ENCODE results near the gene PCSK9. TPM values are rescaled to one million over a fixed set of nuclear protein-coding genes. Genes with fewer than 3 reads are reported as not detected.

The PCSK9 gene
- total and polyA plus RNA-seq, 2 of the 4 experiments (the other 2 are of a cell fraction) = under 0.01 to 0.17 TPM

GRCh38 chr1:55061000-55061705 is 21.8 kb downstream of the PCSK9 start:
- H2BK15ac ChIP-seq (ENCODE audit: low read depth, low read length) = no peak overlapping the region
- ATAC-seq (ENCODE audit: low read depth) = no peak
- H3K56ac ChIP-seq (ENCODE audit: extremely low read depth, insufficient read depth, low read length) = no peak overlapping the region
- no peak overlapping the region for H2AK9ac ChIP-seq (replicated peaks; ENCODE audit: low read depth, low read length, poor library complexity)
- H2BK120ac ChIP-seq (ENCODE audit: low read depth, low read length) = no peak overlapping the region
- H3K14ac ChIP-seq (replicated peaks; ENCODE audit: low read depth, low read length) = no peak overlapping the region
- no peak overlapping the region for H2BK20ac ChIP-seq (ENCODE audit: low read depth, low read length)
- in situ Hi-C loops (cut with MboI; ENCODE audit: low sequenced_read_pairs) = no loop called here
- H4K5ac ChIP-seq (ENCODE audit: low read depth, low read length) = no peak overlapping the region
- no peak overlapping the region for H2AFZ ChIP-seq (replicated peaks; ENCODE audit: low read length, poor library complexity)
- no peak overlapping the region for H3K4ac ChIP-seq (ENCODE audit: low read depth, low read length)
- intact Hi-C loops (cut with micrococcal nuclease) = no loop called here
- H3K4me1 ChIP-seq (ENCODE audit: control insufficient read depth, insufficient read depth, low read length) = peaks cover 6% of the 10 kb centered on the region
- H3K18ac ChIP-seq (ENCODE audit: low read depth, low read length) = no peak overlapping the region
- H4K91ac ChIP-seq (ENCODE audit: insufficient read depth, low read depth, low read length) = no peak overlapping the region
- H3K23ac ChIP-seq (ENCODE audit: low read depth, low read length) = no peak overlapping the region
- H3K4me3 ChIP-seq (ENCODE audit: insufficient read depth, low read depth, low read length) = no peak overlapping the region
- no CpG with 5 or more reads among the region's 13 CpGs for WGBS, 2 experiments (ENCODE audit: extremely low coverage in 2 of 2, insufficient read length in 1 of 2)
- H2AK5ac ChIP-seq (ENCODE audit: low read depth, low read length) = no peak overlapping the region
- no peaks in the 10 kb centered on the region for H3K79me1 ChIP-seq (ENCODE audit: low read depth in 1 of 2, low read length in 2 of 2)
- ChIA-PET POLR2A (ENCODE audit: unreplicated experiment) (no interaction called here), CTCF (no interaction called here)
- no TSS peak for BruUV-seq (replicated peaks)
- peaks cover 18% of the 10 kb centered on the region for H3K9me1 ChIP-seq (ENCODE audit: insufficient read depth, low read length)
- H3K9ac ChIP-seq (ENCODE audit: low read depth, low read length) = no peak overlapping the region
- H4K8ac ChIP-seq (ENCODE audit: low read depth in 2 of 2, low read length in 2 of 2) = no peak overlapping the region
- peaks cover 3% of the 10 kb centered on the region; the same call in 1 of the 2 replicates for H3K36me3 ChIP-seq (ENCODE audit: control insufficient read depth, insufficient read depth, low read length)
- dilution Hi-C loops (cut with HindIII; ENCODE audit: low sequenced_read_pairs, unreplicated experiment) = no loop called here
- TF ChIP-seq SMC3 (IDR thresholded peaks at IDR 0.05; ENCODE audit: low read depth, low read length) (no peak), BHLHE40 (IDR thresholded peaks at IDR 0.05; ENCODE audit: low read depth, low read length) (no peak), MAFK (IDR thresholded peaks at IDR 0.05; ENCODE audit: low read depth, low read length) (no peak), FOS (IDR thresholded peaks at IDR 0.05; ENCODE audit: low read depth, low read length) (no peak), CEBPB (IDR thresholded peaks at IDR 0.05; ENCODE audit: low read depth, low read length) (no peak), MAZ (IDR thresholded peaks at IDR 0.05; ENCODE audit: borderline replicate concordance, low read depth, low read length) (no peak), CTCF (conservative IDR thresholded peaks at IDR 0.05; ENCODE audit: low read depth, low read length) (no peak), USF2 (IDR thresholded peaks at IDR 0.05; ENCODE audit: low read depth, low read length) (no peak)
- H3K27ac ChIP-seq (ENCODE audit: insufficient read depth, low read length) = no peak overlapping the region
- H3K9me3 ChIP-seq (ENCODE audit: control insufficient read depth, insufficient read depth, low read length) = no peaks in the 10 kb centered on the region
- no peak overlapping the region for H2BK5ac ChIP-seq (ENCODE audit: low read depth, low read length, poor library complexity, severe bottlenecking)
- H3K27me3 ChIP-seq (ENCODE audit: control insufficient read depth, insufficient read depth, low read length) = peaks cover 24% of the 10 kb centered on the region
- peaks cover 18% of the 10 kb centered on the region for H4K20me1 ChIP-seq (ENCODE audit: insufficient read depth, low read length)
- H3K4me2 ChIP-seq (ENCODE audit: low read depth, low read length) = no peak overlapping the region
- DNase-seq = no peak

All from IMR-90 (cell line).